IMR-90 (cell line): ENCODE measurements around the gene CCM2.

ENCODE experiments used
- CTCF ChIP-seq: conservative IDR thresholded peaks from 2 replicates; pipeline ENCODE4 v1.5.1; 2012; ENCODE audit warnings: mild to moderate bottlenecking, low read depth, low read length, improper control_type of control experiment
- ELK1 ChIP-seq: fragments of 150-350 bp; IDR thresholded peaks from 2 replicates; pipeline ENCODE4 v1.6.1; 2016; ENCODE audit warnings: low read depth, mild to moderate bottlenecking, low read length, moderate library complexity, borderline replicate concordance
- MAZ ChIP-seq: IDR thresholded peaks from 2 replicates; pipeline ENCODE4 v1.6.1; 2012; ENCODE audit warnings: low read depth, mild to moderate bottlenecking, low read length, improper control_type of control experiment, moderate library complexity, borderline replicate concordance
- MXI1 ChIP-seq: IDR thresholded peaks from 2 replicates; pipeline ENCODE4 v1.6.1; 2012; ENCODE audit warnings: low read depth, mild to moderate bottlenecking, low read length, moderate library complexity, borderline replicate concordance
- POLR2A ChIP-seq: IDR thresholded peaks from 2 replicates; pipeline ENCODE4 v1.6.1; 2012; ENCODE audit warnings: mild to moderate bottlenecking, low read depth, low read length
- RAD21 ChIP-seq: IDR thresholded peaks from 2 replicates; pipeline ENCODE4 v1.6.1; 2012; ENCODE audit warnings: low read length, improper control_type of control experiment
- RFX5 ChIP-seq: IDR thresholded peaks from 2 replicates; pipeline ENCODE4 v1.8.0; 2012; ENCODE audit warnings: low read depth, mild to moderate bottlenecking, low read length, moderate library complexity
- SMC3 ChIP-seq: fragments of 150-350 bp; IDR thresholded peaks from 2 replicates; pipeline ENCODE4 v1.6.1; 2016; ENCODE audit warnings: low read depth, mild to moderate bottlenecking, antibody characterized with exemption, low read length, moderate library complexity
- USF2 ChIP-seq: fragments of 150-350 bp; IDR thresholded peaks from 2 replicates; pipeline ENCODE4 v1.6.1; 2017; ENCODE audit warnings: mild to moderate bottlenecking, antibody characterized with exemption, low read length, low read depth

- TF ChIP-seq POLR2A (no peak), CTCF (no peak), RAD21 (no peak), USF2 (no peak), ELK1 (no peak), SMC3 (no peak), RFX5 (no peak), MXI1 (no peak), MAZ (no peak)
Observed at GRCh38 chr7:45104844-45105587, 105.0 kb downstream of the CCM2 start.
